Measurements from ENCODE around the gene SYNE1.
A peak's percentile ranks its signal among the peaks of the same experiment; 100 is the strongest.
"Not testable (repeated sequence)": the region's sequence is repeated elsewhere in the genome, so short reads cannot be mapped to it uniquely, and the experiment has no call there.

SYNE1 gene

DNA sequence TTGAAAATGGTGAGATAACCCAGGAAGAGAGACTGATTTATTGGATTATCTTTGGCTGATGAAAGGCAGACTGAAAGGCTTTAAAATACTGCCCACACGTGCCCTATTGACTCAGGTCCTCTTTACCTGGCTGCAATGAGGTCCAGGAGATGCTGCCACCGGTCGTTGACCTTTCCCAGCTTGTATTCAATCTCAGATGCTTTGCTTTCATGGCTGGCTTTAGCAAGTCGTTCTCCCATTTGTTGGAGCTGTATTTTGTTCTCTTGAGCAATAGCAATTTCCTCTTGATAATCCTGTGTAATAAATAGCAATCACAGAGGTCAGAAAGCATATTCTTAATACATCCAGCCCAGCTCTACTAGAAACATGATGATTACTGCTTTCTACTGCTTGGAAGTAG is 460.9 kb downstream of the SYNE1 start:
- no peak for DNase-seq (ENCODE audit: low read depth)

DNA sequence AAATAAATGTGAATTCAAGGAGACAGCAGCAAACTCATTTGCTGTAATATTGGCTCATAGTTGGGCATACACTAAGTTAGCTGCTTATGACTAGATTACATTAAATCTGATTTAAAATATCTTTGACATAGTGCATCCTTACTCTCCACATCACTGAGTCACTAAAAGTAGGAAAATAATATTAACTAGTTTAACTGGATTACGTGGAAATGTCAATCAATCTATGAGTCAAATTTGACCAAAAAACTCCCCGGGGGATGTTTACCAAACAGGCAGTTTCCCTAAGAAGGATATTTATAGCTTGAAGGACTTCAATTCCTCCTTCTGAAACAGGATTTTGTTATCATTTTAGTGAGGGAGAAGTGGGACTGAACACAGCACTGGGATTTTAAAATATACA is 463.2 kb downstream of the SYNE1 start:
- no peak for DNase-seq (ENCODE audit: low read depth)

DNA sequence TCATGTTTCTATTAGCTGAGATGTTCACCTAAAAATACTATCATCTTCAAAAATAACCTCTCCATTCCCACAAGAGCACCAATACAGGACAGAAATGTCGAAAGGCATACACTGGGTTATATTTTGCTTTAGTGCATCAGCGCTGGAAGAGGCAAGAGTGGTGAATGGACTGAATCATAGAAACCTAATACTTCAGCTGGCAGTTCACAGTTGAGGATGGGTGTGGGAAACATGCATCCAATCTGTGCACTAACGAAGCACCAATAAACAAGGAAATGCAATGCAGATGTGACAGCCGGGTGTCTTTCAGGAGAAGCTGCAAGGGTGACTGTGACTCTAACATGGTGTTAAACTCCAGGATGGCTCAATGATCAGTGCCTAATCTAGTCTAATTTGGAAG is 463.8 kb downstream of the SYNE1 start:
- DNase-seq (ENCODE audit: low read depth): no peak

DNA sequence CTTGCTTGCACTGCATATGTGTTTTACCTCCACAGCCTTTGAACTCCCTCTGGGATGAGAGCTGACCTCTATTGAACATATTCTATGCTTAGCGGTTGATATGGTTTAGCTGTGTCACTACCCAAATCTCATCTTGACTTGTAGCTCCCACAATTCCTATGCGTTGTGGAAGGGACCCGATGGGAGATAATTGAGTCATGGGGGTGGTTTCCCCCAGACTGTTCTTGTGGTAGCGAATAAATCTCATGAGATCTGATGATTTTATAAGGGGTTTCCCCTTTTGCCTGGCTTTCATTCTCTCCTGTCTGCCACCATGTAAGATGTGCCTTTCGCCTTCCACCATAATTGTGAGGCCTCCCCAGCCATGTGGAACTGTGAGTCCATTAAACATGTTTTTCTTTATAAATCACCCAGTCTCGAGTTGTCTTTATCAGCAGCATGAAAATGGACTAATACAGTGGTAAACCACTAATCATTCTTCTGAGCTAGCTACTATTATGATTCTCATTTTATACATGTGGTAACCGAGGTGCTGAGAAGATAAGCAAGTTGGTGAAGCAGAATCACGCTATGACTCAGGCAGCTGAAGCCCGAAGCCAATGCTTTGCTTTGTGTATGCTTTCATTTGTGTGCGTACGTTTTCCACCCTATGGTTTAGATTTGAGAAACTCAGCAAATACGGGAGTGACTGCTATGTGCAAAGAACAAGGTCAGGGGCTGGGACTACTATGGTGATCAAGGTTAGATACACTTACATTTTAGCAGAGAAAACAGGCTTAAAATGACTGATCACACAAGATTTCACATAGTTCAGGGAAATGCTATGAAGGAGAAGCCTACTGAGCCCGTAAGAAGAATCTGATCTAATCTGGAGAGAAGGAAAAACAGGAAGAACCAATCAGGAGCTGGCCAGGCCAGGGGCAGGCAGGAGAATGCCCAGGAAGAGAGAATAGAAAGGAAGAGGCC is 466.2 kb downstream of the SYNE1 start:
- DNase-seq (ENCODE audit: low read depth): peak; percentile 19

DNA sequence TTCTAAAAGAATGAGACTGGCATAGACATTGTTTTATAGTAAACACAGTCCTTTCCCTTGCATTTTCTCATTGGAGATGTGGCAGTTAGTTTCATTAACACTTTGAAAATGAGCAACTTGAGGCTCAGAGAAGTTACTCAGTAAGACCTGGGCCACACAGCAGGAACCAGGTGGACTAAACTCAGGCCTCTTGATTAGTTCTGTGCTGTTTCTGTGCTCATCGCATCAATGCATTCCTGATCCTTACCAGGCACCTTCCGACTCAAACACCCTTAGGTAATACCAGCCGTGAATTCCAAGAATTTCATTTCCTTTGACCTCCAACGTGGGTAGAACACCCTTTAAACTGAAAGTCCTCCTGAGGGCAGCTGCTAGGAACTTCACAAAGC is 466.9 kb downstream of the SYNE1 start:
- DNase-seq (ENCODE audit: low read depth): no peak

DNA sequence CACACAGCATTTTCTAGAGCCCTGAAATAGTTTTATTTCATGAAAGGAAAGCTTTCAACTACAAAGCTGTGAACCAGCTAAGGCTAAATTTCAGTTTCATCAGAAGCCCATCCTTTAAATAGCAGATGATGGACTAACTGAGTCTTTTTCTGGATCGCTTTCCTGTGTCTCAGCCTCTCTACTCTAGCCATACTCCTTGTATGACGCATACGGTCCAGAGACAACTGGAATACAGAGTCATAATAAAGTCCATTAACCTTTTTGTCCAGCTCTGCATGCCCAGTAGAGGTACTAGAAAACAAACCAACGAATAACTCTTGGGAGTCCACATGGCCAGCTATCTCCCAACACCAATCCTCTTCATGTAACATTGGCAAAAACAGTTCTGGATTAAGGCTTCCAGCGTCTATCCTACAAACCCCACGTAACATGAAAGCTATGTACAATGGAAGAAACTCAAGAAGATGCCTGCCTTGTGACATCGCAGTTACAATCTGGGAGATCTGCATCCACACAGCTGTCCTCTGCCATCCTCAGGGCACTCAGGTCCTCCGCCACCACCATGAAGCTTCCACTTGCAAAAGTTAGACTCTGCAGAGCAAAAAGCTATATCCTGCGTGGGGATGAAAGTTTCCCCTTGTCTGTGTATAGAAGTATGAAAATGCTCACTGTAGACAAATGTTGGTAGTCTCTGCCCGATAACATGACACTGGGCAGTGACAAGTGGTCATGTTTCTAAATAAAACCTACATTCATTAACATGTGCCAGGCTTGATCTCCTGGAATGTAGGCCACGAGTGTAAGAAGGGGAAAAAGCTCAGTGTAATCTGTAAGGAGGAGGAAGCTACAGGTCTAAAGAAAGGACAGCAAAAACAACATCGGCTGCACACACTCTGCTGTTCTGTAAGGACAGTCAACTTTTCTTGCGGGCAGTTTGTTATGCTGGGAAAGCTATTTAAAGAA is 469.2 kb downstream of the SYNE1 start:
- DNase-seq (ENCODE audit: low read depth): no peak

DNA sequence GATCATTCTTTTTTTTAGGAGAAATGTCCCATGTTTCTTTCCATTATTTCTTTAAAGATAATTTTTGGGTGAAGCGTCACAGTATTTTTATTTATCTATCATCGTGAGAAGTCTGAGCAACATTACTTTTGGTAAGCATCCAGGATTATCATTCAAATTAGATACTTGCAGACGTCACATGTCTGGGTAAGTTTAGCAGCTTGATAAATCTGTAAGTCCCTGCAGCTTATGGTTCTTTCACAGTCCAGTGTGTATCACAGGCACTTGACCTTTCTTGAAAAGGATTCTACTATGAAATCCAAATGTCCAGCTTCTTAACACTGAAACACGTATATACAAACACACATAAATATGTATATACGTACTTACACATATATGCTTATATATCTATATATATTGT is 470.3 kb downstream of the SYNE1 start:
- no peak for DNase-seq (ENCODE audit: low read depth)

DNA sequence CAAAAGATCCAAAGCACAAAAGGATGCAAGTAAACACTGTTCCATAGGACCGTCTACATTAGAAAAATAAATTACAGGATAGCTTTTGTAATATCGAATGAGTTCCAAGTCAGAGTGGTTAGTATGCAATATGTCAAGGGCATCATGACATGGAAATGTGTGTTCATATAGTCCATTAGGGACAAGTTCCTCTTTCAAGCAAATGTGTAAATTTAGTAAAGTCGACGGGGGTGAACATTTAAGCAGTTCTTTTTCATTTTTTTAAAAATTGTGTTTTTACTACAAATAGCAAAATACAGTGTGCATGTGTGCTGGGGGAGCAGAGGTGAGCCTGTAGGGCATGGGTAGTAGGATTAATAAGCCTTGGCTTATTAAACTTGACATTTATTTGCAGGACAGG is 470.7 kb downstream of the SYNE1 start:
- DNase-seq (ENCODE audit: low read depth): no peak

DNA sequence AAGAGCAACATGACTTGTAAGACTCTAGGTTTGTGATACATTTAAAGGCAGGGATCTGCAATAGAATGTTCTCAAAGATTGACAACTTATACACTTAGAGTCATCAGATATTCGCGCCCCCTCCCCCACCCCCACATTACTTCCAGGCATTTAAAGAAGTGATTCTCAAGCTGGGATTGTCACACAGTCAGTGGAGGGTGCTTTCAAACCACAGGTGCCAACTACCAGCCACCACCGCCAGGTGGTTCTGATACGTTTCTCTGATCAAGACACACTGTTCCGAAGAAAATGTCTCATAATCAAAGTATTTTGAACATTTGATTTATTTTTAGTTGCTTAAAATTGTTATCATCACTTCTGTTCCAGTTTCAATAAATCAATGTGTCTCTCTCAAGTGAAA is 472.2 kb downstream of the SYNE1 start:
- DNase-seq (ENCODE audit: low read depth): no peak

DNA sequence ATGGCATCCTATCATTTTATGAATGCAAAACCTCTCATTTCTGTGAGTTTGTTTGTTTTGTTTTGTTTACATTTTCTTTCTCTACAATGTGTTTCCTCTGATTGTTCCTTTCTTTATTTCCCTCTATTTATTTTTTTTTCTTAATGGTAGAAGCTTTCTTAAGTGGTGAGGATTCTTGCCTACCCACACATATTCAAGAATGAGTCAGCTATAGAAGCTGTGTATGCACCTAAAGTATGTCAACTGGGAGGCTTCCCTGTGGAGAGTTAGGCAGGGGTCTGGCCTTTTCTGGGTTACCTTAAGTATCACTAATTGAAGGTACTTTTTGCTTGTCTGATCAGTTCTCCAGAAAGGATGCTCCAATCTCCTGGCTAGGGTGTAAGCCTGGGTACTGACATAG is 475.7 kb downstream of the SYNE1 start:
- no peak for DNase-seq (ENCODE audit: low read depth)

DNA sequence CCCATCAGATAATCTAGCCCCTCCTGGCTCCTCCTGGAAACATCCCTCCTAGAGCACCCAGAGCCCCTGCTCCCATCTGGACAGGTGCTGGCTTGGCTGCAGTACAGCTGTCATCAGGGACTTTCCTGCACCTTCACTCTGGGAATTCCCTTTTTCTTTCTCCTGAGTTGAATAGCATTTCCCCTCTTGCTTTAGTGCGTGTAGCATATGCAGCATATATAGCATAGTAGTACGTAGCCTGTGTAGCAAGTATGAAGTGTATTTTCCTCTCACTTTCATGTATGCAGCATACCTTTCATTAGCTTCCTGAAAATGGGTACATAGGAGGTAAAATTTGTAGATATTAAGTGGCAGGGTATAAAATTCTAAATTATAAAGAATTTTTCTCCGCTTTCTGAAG is 476.8 kb downstream of the SYNE1 start:
- DNase-seq (ENCODE audit: low read depth): no peak

DNA sequence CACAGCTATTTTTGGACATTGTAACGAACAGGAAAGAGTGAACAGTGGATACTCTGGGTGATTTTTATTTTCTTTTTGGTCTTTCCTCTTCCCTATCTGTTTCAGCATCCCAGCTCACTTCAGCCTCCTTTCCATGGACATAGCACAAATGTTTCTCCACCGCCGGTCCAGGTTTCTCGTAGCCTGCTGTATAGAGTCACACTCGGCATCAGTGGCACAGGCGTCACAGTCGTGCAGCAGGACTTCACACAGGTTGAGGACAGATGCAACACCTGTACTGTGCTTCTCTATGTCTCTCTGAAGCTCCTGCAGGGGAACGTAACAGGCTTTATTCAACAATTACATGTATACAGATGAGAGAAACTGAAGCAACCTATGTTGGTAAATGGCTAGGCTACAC is 481.4 kb downstream of the SYNE1 start:
- DNase-seq (ENCODE audit: low read depth): no peak

DNA sequence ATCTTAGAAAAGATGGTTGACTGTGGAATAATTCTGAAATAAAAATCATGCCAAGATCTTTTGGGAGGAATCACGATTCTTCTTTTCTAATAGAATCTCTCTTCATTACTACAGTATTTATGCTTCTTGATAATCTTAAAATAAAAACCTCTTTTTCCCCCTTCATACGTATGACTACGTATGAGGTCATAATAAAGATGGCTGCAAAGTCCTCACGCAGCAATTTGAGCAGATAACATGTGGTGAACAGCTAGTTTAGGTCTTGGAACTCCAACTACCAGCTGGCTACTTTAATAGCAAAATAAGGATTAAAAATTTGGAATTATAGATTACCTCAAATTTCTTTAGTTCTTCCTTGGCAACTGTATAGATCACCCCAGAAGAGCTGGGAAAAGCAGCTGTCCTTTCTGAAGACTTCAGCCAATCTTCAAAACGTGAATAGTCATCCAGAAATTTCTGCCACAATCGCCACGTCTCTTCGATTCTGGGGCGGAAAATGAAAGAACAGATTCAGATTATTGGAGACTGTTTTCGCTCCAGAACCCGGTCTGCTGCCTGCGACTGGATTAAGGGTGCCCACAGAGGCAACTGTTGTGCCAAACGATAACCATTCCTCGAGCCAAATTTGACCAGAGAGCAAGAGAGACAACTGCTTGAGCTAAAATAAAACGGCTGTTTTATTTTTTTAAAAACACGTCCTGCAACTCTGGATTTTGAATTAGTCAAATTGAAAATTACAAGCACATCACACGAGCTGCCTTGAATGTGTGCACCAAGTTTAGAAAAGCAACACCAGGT is 482.4 kb downstream of the SYNE1 start:
- no peak for DNase-seq (ENCODE audit: low read depth)

DNA sequence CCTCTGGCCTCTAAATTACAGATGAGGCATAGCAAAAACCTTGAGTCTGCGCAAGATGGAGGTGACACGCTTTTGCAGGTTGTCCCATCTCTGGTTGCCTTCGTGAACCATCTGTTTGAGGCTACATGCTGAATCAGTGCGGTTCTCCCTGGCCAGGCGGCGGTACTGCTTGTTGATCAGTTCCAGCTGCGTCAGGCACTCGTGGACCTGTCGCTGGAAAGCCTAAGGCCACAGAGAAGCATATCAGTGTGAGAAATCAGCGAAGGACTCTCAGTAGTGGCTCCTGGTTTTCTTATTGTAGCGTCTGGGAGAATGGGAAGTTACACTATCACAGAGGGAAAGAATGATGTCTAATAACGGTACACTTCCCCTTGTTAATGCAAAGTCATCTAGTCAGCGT is 485.2 kb downstream of the SYNE1 start:
- DNase-seq (ENCODE audit: low read depth): no peak

DNA sequence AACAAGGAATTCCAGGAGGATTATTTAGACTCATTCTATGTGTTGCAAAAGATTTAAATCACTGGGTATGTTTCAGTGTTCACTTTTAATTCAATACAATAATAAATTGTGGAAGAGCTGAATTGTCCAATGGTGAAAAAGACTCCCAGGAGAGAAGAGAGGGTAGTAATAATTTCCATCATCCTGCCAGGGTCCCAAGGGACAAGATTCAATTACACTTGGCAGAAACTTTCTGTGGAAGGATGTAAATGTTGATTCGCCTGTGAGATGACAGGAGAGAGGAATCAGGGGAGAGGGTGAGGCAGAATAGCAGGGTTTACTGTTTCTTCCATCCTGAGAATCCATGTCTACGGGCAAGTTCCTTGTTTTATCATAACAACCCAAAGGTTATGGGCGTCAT is 487.0 kb downstream of the SYNE1 start:
- DNase-seq (ENCODE audit: low read depth): no peak

DNA sequence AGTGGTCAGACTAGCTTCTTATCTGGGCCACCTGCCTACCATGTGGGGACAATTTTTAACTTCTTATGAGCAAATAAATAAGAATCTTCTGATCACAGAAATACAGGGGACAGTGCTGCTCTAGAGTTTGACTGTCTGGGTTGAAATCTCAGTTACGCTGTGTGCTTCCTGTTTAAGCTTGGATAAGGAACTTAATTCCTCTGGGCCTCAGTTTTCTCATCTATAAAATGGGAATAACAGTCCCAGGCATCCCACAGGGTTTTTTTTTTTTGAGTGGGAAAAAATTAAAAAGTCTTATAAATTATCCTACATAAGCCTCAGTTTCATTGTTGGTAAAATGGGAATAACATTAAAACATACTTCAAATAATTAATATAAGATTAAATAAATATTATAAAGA is 488.8 kb downstream of the SYNE1 start:
- DNase-seq (ENCODE audit: low read depth): no peak

DNA sequence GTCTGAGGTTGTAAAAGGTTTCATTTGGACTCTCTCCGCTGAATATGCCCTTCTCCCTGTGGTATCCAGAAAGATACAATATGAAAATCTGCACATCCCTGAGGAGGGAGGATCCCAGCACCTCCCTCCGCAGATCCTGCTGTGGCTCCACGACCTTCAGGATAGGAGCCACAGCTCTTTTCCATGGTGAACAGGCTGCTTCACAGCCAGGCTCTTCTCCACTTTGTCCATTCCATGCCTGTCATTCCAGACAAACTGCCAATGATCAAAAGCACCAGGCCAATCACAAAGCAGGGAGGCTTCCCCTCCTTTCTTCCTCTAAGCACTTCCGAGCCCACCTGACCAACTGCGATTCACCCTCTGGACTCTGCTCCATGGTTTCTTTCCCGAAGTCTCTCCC is 489.9 kb downstream of the SYNE1 start:
- no peak for DNase-seq (ENCODE audit: low read depth)

DNA sequence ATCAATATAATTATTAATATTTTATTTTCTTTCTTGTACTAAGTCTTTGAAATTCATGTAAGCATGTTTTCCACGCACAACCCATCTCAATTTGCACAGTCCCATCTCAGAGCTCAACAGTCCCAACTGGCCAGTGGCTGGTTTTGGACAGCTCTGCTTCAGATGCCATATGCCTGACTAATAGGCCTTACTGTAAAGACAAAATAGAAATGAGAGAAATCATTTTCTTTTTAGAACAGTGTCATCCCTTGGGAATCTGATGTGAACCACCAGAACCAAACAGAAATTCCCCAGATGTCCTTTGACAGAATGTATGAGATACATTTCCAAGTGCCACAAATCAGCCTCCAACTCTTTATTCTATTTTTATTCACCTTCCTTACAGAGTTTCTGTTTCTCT is 490.8 kb downstream of the SYNE1 start:
- no peak for DNase-seq (ENCODE audit: low read depth)

DNA sequence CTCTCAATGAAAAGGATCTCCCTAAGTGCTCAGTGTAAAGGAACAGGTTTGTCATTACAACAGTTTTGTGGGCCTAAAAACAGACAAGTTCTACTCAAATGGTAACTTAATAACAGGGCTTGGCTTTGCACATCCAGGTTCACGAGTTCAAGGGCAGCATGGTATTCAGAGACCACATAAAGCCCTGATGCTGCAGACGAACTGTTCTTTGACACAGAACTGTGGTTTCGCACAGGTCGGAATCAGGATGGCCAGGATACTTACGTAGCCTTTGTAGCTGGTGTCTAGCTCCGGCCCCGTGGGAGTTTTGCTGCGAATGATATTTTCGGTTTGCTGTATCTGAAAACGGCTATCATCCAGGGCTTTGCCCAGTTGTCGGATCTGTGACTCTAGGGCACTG is 493.8 kb downstream of the SYNE1 start:
- no peak for DNase-seq (ENCODE audit: low read depth)

DNA sequence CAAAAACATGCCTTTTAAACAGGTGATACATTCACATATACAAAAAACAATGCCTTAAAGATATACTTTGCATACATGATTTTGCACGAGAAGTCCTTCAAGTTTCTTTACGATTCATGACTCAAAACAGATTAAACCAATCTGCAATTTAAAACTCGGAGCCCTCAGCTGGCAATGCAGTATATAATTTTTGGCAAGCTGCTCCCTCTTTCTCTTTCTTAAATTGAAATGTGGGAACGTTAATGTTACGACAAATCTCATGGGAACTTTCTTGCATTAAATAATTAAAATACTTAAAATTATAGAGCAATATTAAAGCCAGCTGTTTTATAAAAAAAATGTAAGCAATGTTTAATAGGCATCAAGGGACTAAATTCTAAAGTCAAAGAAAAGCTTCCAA is 495.1 kb downstream of the SYNE1 start:
- no peak for DNase-seq (ENCODE audit: low read depth)

DNA sequence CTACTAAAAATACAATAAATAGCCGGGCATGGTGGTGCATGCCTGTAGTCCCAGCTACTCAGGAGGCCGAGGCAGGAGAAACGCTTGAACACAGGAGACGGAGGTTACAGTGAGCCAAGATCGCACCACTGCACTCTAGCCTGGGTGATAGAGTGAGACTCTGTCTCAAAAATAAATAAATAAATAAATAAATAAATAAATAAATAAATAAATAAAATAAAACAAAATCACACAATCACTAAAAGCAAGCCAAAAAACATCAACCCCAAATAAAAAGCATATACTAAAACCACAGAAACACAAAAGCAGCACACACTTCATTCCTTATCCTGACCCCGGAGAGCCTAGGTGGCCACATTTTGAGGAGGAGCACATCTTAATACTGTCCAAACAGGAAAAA is 498.8 kb downstream of the SYNE1 start:
- DNase-seq (ENCODE audit: low read depth): not testable (repeated sequence)

DNA sequence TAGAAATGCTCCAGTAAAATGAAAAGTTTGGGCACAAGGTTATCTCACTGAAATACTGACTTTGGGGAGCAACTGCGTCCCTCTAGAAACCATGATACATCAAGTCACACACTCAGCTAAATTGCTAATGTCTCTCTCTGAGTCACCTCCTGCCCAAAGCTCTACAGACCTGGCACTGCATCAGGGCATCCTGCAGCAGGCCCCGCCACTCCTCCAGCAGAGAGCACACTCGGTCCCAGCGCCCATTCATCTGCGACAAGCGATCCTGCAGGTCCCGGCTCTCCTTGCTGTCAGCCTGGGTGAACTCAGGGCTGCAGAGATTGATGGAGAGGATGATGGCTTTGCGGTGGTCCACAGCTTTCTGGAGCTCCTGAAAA is 500.7 kb downstream of the SYNE1 start:
- no peak for DNase-seq (ENCODE audit: low read depth)
